ENCODE measurements around the gene SHISAL1. TPM values are rescaled to one million over a fixed set of nuclear protein-coding genes. Genes with fewer than 3 reads are reported as not detected.

Gene SHISAL1
- total and polyA plus RNA-seq, 10 of the 15 experiments (the other 5 are each of a cell fraction or from before 2014, with no cell fraction given): not detected

- TF ChIP-seq REST (IDR thresholded peaks at IDR 0.05; ENCODE audit: low read depth, low read length) (no peak), ZNF217 (IDR thresholded peaks at IDR 0.05) (no peak)
Measured at GRCh38 chr22:44289414-44290171, 23.2 kb downstream of the SHISAL1 start (continued).

GRCh38 chr22:44288913-44289312, 23.8 kb downstream of the SHISAL1 start:
- Histone ChIP-seq H3K9ac (ENCODE audit: control insufficient read depth, insufficient read depth, low read length) (no peak overlapping the region), H3K4me1 (ENCODE audit: control insufficient read depth, insufficient read depth, low read length) (no peaks in the 10 kb centered on the region), H3K36me3 (ENCODE audit: control insufficient read depth in 2 of 2, insufficient read depth in 2 of 2, low read length in 1 of 2) (no peaks in the 10 kb centered on the region), H3K27ac (ENCODE audit: control insufficient read depth, insufficient read depth) (no peak overlapping the region), H3K4me3 (no peak overlapping the region), H3K4me2 (ENCODE audit: control insufficient read depth, insufficient read depth) (no peak overlapping the region), H4K20me1 (ENCODE audit: control insufficient read depth, insufficient read depth) (peaks cover 2% of the 10 kb centered on the region; the same call in 1 of the 2 replicates), H3K27me3 (replicated peaks in 1 of 2; ENCODE audit: control insufficient read depth in 2 of 2, insufficient read depth in 2 of 2, low read length in 1 of 2) (no peaks in the 10 kb centered on the region; a peak in 2 of 4 replicates), H3K79me2 (ENCODE audit: control insufficient read depth, insufficient read depth, low read length) (no peaks in the 10 kb centered on the region), H3K9me3 (replicated peaks; ENCODE audit: control insufficient read depth, insufficient read depth, low read length) (no peaks in the 10 kb centered on the region), H2AFZ (ENCODE audit: control insufficient read depth, low read depth, low read length) (no peak overlapping the region)
- ChIA-PET SMC1A (ENCODE audit: uncharacterized antibody, unreplicated experiment) (no interaction called here), POLR2A (no interaction called here), RAD21 (ENCODE audit: unreplicated experiment) (no interaction called here), CTCF (interaction anchor here (0.7 to 1.1 kb wide), 2 partner anchors 21 to 296 kb away, joined by 3 read pairs; no protein-coding TSS in a partner anchor)
- no peak for TF ChIP-seq RCOR1 (conservative IDR thresholded peaks at IDR 0.05; ENCODE audit: low read depth, low read length)
- no peak for TF ChIP-seq STAT3 (IDR thresholded peaks at IDR 0.05; ENCODE audit: low read depth, low read length)
- TF ChIP-seq ETV6 (conservative IDR thresholded peaks at IDR 0.05 in 1 of 2, IDR thresholded peaks at IDR 0.05 in 1 of 2; ENCODE audit: borderline replicate concordance in 1 of 2, low read depth in 1 of 2): no peak
- TF ChIP-seq EGR1 (IDR thresholded peaks at IDR 0.05; ENCODE audit: borderline replicate concordance in 1 of 2, low read depth in 2 of 2, low read length in 2 of 2): no peak
- FAIRE-seq (no peak), DNase-seq (ENCODE audit: low read depth, low spot score) (no peak), ATAC-seq (no peak)
- BruUV-seq (replicated peaks): no TSS peak
- intact Hi-C loops (cut with micrococcal nuclease; ENCODE audit: unreplicated experiment): no loop called here
- 27% methylated on average over 4 of the region's 4 CpGs for WGBS (ENCODE audit: insufficient coverage, insufficient replicate concordance, low lambda C conversion rate, missing lambda C conversion rate)
- in situ Hi-C loops (cut with MboI): no loop called here

All from GM12878 (cell line).